IPS-NIHi7 (cell line): ENCODE data around the gene NTRK1.

ENCODE experiments used
- DNase-seq: peaks from one replicate; pipeline ENCODE4 v3.0.0; 2012; ENCODE audit warnings: mixed read lengths; ENCODE audit errors: extremely low spot score

NTRK1 gene

DNA sequence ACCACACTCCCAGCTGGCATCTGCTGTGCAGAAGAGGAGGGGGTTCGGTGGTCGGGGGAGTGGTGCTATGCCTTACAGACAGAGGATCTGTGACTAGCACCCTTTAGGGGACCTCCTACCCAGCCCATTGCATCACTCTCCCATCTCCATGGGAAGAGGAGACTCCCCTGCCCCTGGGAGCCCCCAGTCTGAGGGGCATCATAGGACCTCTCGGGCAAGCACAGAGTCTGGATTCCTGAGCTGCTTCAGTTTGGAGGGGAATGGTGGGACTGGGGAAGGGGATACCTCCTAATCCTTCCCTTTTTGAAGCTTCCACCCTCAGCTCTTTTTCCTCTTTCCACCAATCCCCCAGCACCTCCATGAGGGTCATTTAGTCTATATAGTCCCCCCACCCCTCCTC is 3.1 kb upstream of the NTRK1 start:
- DNase-seq = no peak

DNA sequence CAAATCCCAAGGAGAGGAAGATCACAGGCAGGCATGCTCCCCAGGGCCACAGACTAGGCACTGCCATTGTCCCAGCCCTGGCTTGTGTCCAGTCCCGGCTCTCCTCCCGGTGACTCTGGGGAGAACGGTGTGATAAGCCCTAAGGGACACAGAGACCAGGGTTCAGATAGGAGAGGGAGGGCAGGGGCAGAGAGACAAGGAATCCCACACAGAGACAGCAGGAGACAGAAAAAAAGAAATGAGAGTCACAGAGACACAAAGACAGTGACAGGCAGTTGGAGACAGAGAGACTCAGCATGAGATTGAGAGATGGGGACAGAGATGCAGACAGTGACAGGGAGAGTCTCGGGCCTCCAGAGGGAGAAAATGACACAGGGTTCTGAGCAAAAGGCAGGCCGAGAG is 2.1 kb upstream of the NTRK1 start:
- DNase-seq = no peak

GRCh38 chr1:156858959-156859522 is 1.6 kb upstream of the NTRK1 start, which contains the start of gene INSRR:
TSS of gene INSRR (minus strand) at chr1:156859117. CDS start at chr1:156858621, 496 bp downstream.
- peak; percentile 51 for DNase-seq

GRCh38 chr1:156859523-156860112 is 1.0 kb upstream of the NTRK1 start:
- DNase-seq = peak; percentile 49

GRCh38 chr1:156860113-156860627 is 495 bp upstream of the NTRK1 start:
- DNase-seq = peak; percentile 81

- DNase-seq = no peak
Measured at GRCh38 chr1:156862584-156862983, 1.9 kb downstream of the NTRK1 start.

DNA sequence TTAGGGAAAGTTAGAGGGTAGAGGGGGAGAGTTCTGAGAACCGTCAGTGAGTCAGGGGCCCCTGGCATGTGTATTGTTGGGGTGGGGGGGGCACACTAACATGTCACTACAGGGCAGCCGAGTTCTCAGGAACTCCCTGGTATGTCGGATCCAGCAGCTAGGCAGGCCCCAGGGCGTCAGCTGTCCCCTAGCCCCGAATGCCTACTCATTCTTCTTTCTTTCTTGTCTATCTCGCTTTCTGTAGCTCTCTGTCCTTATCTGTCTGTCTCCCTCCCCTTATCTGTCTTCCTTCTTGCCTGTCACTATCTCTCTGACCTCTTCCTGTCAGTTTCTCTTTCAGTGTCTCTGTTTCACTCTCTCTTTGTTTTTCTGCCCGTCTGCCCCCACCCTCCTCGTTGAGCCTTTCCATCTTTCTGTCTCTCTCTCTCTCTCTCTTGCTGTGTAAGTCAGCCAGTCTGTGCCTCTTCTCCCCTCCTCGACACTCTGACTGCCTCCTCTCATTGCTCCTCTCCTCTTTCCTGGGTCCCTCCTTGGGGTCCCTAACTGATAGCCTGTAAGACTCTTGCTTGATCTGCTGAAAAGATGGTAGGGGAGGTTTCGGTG is 2.4 kb downstream of the NTRK1 start:
- no peak for DNase-seq

DNA sequence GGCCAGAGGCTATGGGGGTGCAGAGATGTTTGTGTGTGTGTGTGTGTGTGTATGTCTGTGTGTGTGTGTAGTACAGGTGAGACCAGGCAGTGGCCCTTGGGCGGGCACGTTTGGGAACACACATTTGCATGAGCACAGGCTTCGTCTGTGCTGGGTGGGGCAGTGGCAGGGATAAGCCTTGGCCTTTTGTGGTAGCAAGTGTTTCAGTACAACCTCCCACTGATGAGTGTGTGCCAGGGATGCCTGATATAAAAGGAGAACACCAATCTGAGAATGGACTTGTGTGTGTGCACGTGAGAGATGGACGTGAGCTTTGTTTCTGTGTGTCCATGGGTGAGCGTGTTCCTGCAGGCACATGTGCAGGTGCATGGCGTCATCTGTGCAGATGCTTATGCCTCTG is 3.0 kb downstream of the NTRK1 start:
- no peak for DNase-seq

GRCh38 chr1:156864796-156865195 is 4.1 kb downstream of the NTRK1 start:
- no peak for DNase-seq

DNA sequence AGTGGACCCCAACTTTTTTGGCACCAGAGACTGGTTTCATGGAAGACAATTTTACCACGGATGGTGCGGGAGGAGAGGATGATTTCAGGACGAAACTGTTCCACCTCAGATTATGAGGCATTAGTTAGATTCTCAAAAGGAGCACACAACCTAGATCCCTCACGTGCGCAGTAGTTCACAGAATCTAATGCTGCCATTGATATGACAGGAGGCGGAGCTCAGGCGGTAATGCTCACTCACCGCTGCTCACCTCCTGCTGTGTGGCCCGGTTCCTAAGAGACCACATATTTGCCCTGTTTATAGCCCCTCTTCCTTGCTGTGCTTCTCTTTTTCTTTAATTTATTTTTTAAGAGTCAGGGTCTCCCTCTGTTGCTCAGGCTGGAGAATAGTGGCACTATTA is 4.6 kb downstream of the NTRK1 start:
- no peak for DNase-seq

DNA sequence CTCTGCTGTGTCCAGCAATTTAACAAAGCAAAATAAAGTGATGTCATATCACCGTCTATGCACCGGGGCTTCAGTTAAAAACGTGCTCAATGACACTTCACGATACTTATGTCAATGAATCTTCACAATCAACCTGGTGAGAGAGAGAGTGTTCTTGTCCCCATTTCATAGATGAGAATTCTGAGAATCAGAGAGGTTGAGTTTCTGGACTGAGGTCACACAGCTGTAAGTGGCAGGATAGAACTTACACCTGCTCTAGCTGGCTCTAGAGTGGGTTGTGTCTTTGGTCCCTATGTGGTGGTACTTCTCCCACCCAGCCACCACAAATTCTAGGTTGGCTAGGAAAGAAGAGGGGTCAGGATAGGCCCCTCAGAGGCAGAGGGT is 5.2 kb downstream of the NTRK1 start:
- no peak for DNase-seq

DNA sequence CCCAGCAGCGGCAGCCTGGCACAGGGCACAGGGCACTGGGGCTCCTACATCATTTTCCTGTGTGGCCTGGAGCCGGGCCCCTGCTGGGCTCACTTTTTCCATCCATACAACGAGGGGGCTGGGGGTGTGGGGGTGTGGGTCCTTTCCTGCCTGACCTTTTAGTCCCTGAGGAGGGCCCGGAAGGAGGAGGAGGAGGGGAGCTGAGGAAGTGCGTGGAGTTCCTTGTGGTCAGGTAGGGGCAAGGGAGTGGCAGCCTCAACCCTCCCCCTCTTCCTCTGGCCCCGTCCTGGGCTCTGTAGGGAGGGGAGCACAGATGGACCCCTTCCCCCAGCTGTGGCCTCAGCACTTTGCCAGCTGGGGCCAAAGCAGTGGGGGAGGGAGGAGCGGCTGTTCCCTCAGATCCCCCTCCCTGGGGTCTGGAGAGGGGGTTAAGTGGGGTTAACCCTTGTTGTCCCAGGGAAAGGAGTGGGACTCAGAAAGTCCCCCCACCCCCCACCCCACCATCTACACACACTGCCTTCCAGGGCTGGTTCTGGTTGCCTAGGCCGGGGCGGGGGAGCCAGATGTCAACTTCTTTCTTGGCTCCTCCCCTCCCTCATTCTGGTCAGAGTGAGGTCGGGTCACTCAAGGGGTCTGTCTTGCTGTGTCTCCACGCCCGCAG is 5.7 kb downstream of the NTRK1 start:
- no peak for DNase-seq

DNA sequence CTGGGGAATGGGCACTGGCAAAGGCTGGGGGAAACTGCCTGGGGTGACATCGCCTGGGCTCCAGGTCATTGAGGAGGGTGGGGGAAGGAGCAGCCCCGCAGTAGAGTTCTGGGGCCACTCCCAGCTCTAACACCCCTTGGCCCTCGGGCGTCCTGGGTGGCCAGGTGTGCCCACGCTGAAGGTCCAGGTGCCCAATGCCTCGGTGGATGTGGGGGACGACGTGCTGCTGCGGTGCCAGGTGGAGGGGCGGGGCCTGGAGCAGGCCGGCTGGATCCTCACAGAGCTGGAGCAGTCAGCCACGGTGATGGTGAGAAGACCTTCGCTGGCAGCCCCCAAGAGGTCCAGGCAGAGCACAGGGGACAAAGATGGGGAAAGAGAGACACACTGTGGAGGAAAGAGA is 7.7 kb downstream of the NTRK1 start:
- DNase-seq = no peak

DNA sequence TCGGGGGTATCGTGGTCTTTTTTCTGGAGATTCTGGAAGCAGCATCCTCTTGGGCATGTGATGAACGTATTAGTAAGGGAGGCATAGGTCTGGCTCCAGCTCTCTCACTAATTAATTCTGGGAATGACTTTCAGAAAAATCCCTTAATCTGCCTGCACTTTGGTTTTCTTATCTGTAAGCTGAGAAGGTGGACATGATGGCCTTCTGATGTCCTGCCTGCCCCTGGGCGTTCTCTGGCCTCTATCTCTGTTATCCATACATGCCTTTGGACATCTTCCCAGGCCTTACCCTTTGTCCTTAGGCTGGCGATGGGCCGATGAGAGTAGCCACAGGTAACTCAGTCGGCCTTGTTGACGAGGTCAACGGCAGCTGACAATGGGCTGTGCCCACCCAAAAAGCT is 8.8 kb downstream of the NTRK1 start:
- no peak for DNase-seq

- DNase-seq = no peak
Measured at GRCh38 chr1:156873659-156874058, 13.0 kb downstream of the NTRK1 start.

DNA sequence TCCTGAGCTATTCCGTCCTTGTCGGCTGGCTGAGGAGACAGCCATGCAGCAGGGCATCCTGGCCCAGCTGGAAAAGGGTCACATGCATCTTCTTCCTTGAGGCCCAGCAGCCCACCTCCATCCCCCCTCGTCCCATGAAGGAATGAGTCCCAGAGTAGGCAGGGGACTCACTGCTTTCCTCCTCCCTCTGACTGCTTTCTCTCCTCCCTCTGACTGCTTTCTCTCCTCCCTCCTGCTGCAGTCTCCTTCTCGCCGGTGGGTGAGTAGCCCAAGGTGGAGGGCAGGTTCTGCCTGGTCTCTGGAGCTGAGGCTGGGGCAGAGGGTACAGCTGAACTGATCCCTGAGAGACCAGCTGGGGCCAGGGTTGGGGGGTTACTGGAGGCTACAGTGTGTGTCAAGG is 13.5 kb downstream of the NTRK1 start:
- no peak for DNase-seq

DNA sequence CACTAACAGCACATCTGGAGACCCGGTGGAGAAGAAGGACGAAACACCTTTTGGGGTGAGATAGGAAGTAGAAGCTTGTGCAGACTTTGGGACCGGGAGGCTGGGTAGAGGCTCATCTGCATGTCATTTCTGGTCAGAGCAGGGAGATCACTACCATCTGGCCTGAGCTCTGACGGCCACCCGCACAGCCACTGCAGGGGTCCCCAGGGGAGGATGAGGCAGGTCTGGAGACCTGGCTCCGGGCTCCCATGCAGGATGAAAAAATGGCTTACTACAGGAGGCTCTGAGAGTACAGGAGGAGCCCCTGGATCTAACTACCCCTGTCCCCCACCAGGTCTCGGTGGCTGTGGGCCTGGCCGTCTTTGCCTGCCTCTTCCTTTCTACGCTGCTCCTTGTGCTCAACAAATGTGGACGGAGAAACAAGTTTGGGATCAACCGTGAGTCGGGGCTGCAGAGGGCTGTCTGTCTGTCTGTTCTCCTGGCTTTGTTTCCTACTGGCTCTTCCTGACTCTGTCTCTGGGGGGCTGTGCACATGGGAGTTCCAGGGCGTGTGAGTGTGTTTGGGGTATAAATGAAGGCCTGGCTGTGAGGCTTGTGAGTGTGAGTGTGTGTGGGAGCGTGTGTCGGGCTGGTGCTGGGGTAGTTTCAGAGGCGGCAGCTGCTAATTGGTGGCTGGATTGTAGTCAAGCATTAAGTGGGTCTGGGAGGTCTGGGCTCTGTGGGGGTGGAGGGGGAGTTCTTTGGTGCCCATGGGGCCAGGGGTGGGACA is 14.1 kb downstream of the NTRK1 start:
- no peak for DNase-seq

DNA sequence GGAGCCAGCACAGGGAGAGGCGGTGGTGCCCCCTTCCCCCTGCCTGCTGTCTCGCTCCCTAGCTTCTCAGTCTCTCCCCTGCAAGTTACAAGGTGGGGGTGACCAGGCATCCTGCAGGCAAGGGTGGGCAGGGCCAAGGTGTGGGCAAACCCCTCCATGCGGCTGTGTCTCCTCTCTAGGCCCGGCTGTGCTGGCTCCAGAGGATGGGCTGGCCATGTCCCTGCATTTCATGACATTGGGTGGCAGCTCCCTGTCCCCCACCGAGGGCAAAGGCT is 14.6 kb downstream of the NTRK1 start:
- DNase-seq = no peak

GRCh38 chr1:156876281-156876680 is 15.6 kb downstream of the NTRK1 start:
- peak; percentile 76 for DNase-seq

DNA sequence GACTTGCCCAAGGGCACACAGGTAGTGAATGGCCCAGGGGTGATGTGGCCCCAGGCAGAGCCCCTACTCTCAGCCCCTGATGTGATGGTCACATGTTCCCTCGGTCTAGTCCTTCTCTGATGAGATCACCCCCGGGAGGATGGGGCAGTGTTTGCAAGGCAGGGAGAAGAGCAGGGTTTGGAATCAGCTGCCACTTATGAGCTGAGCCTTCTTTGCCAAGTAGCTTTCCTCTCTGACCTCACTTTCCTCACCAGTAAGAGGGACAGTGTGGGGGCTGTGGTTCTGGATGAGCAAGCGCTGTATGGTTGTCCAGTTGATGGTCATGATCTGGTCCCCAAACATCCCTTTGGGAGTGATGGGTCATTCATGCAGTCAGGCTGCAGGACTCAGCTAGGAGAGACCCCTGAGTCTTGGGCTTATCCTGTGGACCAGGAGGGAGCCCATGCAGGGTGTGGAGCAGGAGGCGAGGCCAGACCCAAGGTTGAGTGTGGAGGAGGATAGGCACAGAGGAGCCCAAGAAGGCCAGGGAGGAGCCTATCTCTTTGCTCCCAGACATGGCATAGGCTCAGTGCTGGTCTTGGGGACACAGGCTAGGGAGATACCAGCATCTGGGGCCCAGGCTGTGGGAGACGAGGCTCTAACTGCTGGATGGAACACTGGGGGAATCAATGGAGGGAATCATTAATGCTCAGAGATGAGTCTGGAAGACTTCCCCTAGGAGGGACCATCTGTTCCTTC is 16.9 kb downstream of the NTRK1 start:
- no peak for DNase-seq

DNA sequence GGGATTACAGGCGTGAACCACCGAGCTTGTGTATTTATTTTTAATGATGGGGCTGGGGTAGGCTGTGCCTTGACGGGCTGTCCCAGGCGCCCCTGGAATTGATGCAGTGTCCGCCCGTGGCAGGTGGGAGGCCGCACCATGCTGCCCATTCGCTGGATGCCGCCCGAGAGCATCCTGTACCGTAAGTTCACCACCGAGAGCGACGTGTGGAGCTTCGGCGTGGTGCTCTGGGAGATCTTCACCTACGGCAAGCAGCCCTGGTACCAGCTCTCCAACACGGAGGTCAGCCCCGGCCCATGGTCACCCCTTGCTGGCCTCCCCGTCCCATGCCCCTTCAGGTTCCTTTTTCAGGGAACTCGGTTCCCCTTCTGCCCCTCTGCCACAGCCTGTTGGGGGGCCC is 19.2 kb downstream of the NTRK1 start:
- no peak for DNase-seq

- DNase-seq = no peak
Measured at GRCh38 chr1:156880473-156880872, 19.8 kb downstream of the NTRK1 start.
